Measurements from ENCODE around the gene AGAP3. TPM values are rescaled to one million over a fixed set of nuclear protein-coding genes. Genes with fewer than 3 reads are reported as not detected.

AGAP3 gene
- total RNA-seq, 1 experiment from 2014 or later, result 70.2 TPM

DNA sequence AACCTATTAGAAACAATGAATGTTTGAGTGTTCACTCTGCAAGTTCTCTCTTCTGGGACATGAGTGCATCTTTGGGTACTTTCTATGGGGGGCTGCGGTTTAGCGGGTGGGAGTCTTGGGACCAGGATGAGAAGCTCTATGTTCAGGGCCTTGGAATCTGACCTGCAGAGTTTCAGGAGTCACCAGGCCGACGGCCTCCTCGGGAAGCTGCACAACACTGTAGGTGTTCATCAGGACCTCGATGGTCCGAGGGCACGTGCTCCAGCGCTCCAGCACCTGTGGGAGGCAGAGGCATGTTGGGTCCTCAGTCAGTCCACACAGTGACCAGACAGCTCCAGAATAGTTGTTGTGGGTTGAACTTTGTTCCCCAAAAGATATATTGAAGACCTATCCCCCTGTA is 90.1 kb downstream of the AGAP3 start:
- H3K27me3 Mint-ChIP-seq (ENCODE audit: insufficient read depth, unreplicated experiment), result peaks cover 23% of the 10 kb centered on the region
- TF ChIP-seq, protein P1, sequence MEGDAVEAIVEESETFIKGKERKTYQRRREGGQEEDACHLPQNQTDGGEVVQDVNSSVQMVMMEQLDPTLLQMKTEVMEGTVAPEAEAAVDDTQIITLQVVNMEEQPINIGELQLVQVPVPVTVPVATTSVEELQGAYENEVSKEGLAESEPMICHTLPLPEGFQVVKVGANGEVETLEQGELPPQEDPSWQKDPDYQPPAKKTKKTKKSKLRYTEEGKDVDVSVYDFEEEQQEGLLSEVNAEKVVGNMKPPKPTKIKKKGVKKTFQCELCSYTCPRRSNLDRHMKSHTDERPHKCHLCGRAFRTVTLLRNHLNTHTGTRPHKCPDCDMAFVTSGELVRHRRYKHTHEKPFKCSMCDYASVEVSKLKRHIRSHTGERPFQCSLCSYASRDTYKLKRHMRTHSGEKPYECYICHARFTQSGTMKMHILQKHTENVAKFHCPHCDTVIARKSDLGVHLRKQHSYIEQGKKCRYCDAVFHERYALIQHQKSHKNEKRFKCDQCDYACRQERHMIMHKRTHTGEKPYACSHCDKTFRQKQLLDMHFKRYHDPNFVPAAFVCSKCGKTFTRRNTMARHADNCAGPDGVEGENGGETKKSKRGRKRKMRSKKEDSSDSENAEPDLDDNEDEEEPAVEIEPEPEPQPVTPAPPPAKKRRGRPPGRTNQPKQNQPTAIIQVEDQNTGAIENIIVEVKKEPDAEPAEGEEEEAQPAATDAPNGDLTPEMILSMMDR (IDR thresholded peaks at IDR 0.05; ENCODE audit: insufficient read depth in 1 of 2, low read depth in 1 of 2, low read length in 1 of 2, severe bottlenecking in 1 of 2, unreplicated experiment in 1 of 2), result no peak
- intact Hi-C loops (cut with micrococcal nuclease; ENCODE audit: unreplicated experiment), result no loop called here
- H3K27ac Mint-ChIP-seq (ENCODE audit: unreplicated experiment), result no peak overlapping the region
- H3K4me1 Mint-ChIP-seq (ENCODE audit: low read depth, unreplicated experiment), result no peaks in the 10 kb centered on the region
- no peaks in the 10 kb centered on the region for H3K9me3 ChIP-seq
- CTCF ChIA-PET, result interaction anchor here (0.8 kb wide), 1 partner anchor 53 kb away, joined by 3 read pairs; no protein-coding TSS in a partner anchor
- no peaks in the 10 kb centered on the region for H3K36me3 ChIP-seq (ENCODE audit: control insufficient read depth, insufficient read depth, low read length)
- H3K4me3 Mint-ChIP-seq (ENCODE audit: unreplicated experiment), result no peak overlapping the region
- no peak overlapping the region for H3K4me3 ChIP-seq (ENCODE audit: low read depth, low read length)
- BruUV-seq (replicated peaks), result no TSS peak
- no peaks in the 10 kb centered on the region for H3K4me1 ChIP-seq
- H3K9me3 Mint-ChIP-seq (ENCODE audit: unreplicated experiment), result no peaks in the 10 kb centered on the region
- H3K36me3 Mint-ChIP-seq (ENCODE audit: insufficient read depth, unreplicated experiment), result no peaks in the 10 kb centered on the region
- POLR2A ChIA-PET, result no interaction called here
- peak in 1 of 2 experiments; percentile 20 for DNase-seq
- H3K27me3 ChIP-seq (replicated peaks; ENCODE audit: control insufficient read depth, insufficient read depth, low read length), result no peaks in the 10 kb centered on the region

DNA sequence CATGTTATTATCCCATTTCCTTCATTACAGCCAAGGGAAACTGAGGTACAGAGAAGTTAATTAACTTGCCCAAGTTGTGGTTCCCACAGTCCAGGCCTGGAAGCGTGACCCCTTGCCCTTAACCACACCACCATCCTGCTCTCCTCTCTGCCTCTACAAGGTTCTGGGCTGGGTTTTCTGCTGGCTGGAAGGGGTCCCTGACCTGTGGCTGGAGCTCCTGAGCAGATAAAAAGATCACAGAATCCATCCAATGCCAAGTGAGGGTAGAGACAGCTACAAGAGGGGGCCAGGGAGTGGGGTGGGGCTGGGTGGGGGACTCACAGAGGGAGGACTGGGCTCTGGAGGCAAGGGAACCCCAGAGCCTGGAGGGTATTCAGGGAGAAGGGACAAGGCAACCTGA is 91.0 kb downstream of the AGAP3 start:
- ChIA-PET POLR2A (no interaction called here), CTCF (interaction anchor here (0.8 kb wide), 1 partner anchor 53 kb away, joined by 3 read pairs; no protein-coding TSS in a partner anchor)
- Mint-ChIP-seq H3K4me3 (ENCODE audit: unreplicated experiment) (no peak overlapping the region), H3K9me3 (ENCODE audit: unreplicated experiment) (no peaks in the 10 kb centered on the region), H3K36me3 (ENCODE audit: insufficient read depth, unreplicated experiment) (no peaks in the 10 kb centered on the region), H3K27me3 (ENCODE audit: insufficient read depth, unreplicated experiment) (peaks cover 21% of the 10 kb centered on the region), H3K27ac (ENCODE audit: unreplicated experiment) (no peak overlapping the region), H3K4me1 (ENCODE audit: low read depth, unreplicated experiment) (no peaks in the 10 kb centered on the region)
- Histone ChIP-seq H3K4me3 (ENCODE audit: low read depth, low read length) (no peak overlapping the region), H3K36me3 (ENCODE audit: control insufficient read depth, insufficient read depth, low read length) (no peaks in the 10 kb centered on the region), H3K4me1 (no peaks in the 10 kb centered on the region), H3K9me3 (no peaks in the 10 kb centered on the region), H3K27me3 (replicated peaks; ENCODE audit: control insufficient read depth, insufficient read depth, low read length) (no peaks in the 10 kb centered on the region)
- no TSS peak for BruUV-seq (replicated peaks)
- intact Hi-C loops (cut with micrococcal nuclease; ENCODE audit: unreplicated experiment), result no loop called here
- DNase-seq, result peak in 1 of 2 experiments; percentile 20
- TF ChIP-seq, protein P1 (IDR thresholded peaks at IDR 0.05; ENCODE audit: insufficient read depth in 1 of 2, low read depth in 1 of 2, low read length in 1 of 2, severe bottlenecking in 1 of 2, unreplicated experiment in 1 of 2), result no peak

DNA sequence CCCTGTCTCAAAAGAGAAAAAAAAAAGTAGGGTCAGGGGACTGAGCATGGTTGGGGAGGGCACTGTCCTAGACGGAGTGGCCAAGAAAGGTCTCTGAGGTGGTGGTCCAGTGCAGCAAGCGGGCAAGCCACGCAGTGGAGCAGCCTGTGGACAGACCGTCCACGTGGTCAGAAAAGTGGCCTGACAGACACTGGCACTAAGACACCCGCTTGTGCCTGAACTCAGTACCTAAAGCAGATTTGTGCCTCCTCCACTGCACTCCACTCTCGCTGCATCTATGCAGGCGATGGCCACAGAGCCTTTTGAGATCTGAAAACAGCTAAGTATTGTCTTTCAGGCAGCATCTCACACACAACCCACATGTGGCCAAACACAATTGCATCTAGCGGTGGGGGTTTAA is 92.0 kb downstream of the AGAP3 start:
- Histone ChIP-seq H3K36me3 (ENCODE audit: control insufficient read depth, insufficient read depth, low read length) (no peaks in the 10 kb centered on the region), H3K9me3 (no peaks in the 10 kb centered on the region), H3K27me3 (replicated peaks; ENCODE audit: control insufficient read depth, insufficient read depth, low read length) (no peaks in the 10 kb centered on the region), H3K4me1 (no peaks in the 10 kb centered on the region), H3K4me3 (ENCODE audit: low read depth, low read length) (no peak overlapping the region)
- BruUV-seq (replicated peaks), result no TSS peak
- intact Hi-C loops (cut with micrococcal nuclease; ENCODE audit: unreplicated experiment), result no loop called here
- POLR2A ChIA-PET, result no interaction called here
- H3K36me3 Mint-ChIP-seq (ENCODE audit: insufficient read depth, unreplicated experiment), result no peaks in the 10 kb centered on the region
- CTCF ChIA-PET, result interaction anchor here (0.6 kb wide), 1 partner anchor 11 kb away, joined by 4 read pairs; the partner anchor contains the start of gene GBX1
- H3K27ac Mint-ChIP-seq (ENCODE audit: unreplicated experiment), result no peak overlapping the region
- TF ChIP-seq, protein P1 (IDR thresholded peaks at IDR 0.05; ENCODE audit: insufficient read depth in 1 of 2, low read depth in 1 of 2, low read length in 1 of 2, severe bottlenecking in 1 of 2, unreplicated experiment in 1 of 2), result no peak
- no peak for DNase-seq
- H3K4me3 Mint-ChIP-seq (ENCODE audit: unreplicated experiment), result no peak overlapping the region
- no peaks in the 10 kb centered on the region for H3K9me3 Mint-ChIP-seq (ENCODE audit: unreplicated experiment)
- peaks cover 14% of the 10 kb centered on the region for H3K27me3 Mint-ChIP-seq (ENCODE audit: insufficient read depth, unreplicated experiment)
- H3K4me1 Mint-ChIP-seq (ENCODE audit: low read depth, unreplicated experiment), result no peaks in the 10 kb centered on the region

Measured in Caco-2 (cell line).